HG03196 (cell line): ENCODE results near the gene P2RX5.
"Not testable (repeated sequence)": the region's sequence is repeated elsewhere in the genome, so short reads cannot be mapped to it uniquely, and the experiment has no call there.

Experiments used
- ATAC-seq: cut with Tn5 transposase; IDR thresholded peaks from one replicate; pipeline ENCODE4 v1.9.1; 2021; ENCODE audit not compliant: unreplicated experiment

The P2RX5 gene, protein sequence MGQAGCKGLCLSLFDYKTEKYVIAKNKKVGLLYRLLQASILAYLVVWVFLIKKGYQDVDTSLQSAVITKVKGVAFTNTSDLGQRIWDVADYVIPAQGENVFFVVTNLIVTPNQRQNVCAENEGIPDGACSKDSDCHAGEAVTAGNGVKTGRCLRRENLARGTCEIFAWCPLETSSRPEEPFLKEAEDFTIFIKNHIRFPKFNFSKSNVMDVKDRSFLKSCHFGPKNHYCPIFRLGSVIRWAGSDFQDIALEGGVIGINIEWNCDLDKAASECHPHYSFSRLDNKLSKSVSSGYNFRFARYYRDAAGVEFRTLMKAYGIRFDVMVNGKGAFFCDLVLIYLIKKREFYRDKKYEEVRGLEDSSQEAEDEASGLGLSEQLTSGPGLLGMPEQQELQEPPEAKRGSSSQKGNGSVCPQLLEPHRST

DNA sequence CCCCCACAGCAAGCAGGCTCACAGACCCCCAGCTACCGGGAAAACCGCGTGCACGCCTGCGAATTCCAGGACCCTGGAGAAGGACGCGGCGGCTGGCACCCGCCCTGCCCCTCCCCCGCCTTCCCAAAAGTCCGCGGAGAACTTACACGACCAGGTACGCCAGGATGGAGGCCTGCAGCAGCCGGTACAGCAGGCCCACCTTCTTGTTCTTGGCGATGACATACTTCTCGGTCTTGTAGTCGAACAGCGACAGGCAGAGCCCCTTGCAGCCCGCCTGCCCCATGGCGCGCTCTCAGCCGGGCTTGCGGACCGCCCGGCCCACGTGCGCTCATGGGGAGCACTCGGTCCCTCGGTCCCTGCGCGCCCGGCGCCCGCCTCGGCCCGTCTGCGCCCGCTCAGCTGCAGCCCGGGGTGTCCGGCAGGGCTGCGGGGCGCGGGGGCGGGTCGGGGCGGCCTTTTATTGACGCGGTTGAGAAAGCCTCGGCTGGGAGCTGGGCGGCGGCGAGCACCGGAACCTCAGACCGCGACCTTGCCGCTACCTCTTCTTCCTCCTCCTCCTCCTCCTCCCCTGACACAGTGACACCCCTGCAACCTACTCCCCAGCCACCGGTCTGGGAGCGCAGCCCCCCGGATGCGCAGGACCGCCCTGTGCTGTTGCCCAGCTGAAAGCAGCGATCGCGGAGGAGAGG lies at the start of gene P2RX5:
TSS of gene P2RX5 (minus strand) at position 433 of the 689 bp plus-strand sequence. CDS start at position 283, 150 bp downstream.
- no peak for ATAC-seq

DNA sequence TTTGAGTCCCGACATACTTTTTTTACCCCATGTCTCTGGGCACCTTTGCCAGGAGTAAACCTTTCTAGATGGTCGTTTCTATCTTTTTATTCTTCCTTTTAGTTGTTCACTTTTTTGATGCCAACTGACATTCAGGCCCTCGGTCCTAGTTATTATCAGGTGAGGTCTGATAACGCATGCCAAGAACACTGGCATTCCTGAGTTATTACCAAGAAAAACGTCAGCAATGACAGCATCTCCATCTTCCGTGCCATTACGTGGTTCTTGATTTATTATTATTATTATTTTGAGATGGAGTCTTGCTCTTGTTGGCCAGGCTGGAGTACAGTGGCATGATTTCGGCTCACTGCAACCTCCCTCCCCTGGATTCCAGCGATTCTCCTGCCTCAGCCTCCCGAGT lies 49.1 kb upstream of the P2RX5 start:
- no peak for ATAC-seq

DNA sequence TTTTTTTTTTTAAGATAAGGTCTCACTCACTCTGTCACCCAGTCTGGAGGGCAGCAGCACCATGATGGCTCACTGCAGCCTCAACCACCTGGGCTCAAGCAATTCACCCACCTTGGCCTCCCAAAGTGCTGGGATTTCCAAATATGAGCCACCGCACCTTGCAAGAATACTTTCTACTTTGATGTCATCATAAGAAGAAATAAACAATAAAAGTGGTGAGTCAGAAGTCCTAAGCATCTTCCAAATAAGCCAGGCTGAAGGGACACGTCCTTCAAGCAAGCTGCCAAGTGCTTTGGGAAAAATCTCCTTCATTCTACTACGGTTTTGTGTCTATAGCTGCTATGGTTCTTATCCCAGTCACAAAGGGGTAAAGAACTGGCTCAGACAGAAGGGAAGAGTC lies 48.1 kb upstream of the P2RX5 start:
- no peak for ATAC-seq

DNA sequence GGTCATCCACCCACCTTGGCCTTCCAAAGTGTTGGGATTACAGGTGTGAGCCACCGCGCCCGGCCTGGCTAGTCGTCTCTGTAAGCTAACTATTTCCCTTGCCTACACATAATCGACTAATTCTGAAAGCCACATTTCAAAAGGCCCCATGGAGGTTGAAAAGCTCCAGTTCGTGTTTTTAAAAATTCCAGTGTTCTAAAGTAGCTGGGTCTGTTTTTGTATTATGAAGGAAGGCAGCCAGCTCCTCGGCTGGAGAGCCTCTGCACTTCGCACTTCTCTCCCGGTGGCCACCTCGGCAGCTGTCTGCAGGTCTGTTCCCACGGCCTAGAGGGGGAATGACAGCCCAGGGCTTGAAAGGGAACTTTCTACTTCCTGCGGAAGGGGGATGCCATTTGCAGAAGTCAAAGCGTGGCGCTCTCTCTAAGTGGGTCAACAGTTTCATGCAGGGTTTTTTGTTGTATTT lies 44.7 kb upstream of the P2RX5 start:
- no peak for ATAC-seq

DNA sequence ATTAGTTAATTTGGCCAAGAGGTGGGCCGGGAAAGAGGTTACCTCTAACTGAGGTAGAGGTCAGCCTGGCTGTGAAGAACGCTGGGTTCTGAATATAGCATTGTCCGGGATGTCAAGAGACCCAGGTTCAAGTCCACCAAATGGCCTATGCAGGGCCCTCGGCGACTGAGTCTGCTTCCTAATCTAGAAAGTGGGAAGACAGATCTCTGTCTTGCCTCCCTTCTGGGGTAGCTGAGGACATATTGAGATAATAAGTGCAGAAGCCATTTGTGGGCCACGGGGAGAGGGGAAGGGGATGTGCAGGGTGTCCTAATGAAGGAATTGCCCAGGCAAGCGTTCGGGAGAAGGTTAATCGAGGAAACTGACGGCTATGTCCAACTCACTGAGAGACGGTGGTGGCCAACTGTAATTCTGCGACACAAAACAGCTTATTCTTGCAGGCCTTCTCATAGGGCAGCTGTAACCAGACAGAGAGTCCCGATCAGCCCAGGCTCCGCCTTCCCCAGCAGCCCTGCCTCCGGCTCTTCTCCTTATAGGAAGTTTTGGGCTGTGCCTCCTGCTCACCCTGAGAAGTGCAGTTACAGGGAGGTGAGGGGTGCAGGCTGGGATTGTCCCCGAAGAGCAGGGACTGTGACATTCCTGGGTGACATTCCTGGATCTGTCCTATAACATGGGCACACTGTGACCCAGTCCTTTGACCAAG lies 43.6 kb upstream of the P2RX5 start:
- ATAC-seq, result no peak

DNA sequence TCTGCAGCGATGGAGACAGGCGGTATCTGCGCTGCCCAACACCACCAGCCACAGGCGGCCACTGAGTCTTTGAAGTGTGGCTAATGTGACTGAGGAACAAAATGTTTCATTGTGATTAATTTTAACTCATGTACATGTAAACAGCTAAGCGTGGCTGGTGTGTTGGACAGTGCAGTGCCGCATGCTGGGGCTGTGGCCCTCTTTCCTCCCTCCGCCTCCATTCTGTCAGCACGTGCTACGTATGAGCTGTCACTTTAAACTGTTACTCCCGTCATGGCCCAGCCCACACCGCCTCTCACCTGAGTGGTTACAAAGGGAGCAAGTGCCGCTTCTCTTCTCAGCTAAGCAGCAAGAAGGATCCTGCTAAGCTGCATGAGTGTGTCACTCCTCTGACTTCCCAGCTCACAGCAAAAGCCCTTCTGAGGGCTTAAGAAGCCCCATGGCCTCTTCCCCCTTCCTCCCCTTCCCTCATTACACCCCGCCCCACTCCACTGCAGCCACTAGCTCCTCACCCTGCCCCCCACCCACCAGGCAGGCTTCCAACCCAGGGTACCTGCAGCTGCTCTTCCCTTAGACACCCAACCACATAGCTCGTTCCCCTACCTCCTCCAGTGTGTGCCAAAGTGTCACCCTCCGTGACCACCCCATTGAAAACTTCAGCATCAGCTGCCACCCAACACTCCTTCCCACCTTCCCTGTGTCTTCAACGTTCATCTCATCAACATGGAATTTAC lies 42.8 kb upstream of the P2RX5 start:
- no peak for ATAC-seq

DNA sequence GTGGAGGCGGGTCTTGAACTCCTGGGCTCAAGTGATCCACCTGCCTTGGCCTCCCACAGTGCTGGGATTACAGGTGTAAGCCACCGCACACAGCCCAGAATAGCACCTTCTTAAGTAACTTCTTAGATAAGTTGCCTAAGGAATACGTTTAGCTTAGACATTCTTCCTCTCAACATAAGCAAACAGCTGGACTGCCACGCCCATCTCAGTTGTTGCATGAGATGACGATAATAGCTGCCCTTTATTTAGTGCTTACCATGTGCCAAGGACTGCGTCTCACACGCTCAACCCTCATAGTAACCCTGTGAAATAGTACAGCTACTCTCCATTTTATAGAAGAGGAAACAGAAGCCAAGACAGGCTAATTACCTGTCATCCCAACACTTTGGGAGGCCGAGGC lies 39.6 kb upstream of the P2RX5 start:
- no peak for ATAC-seq

DNA sequence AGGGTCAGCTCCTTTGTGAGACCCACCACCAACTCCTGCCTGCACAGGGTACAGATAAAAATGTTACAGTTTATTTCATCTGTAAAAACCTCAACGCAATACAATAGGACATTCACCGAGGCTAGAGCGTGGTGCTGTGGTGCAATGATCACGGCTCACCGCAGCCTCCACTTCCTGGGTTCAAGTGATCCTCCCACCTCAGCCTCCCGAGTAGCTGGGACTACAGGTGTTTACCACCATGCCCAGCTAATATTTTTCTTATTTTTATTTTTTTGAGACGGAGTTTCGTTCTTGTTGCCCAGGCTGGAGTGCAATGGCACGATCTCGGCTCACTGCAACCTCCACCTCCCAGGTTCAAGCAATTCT lies 38.9 kb upstream of the P2RX5 start:
- not testable (repeated sequence) for ATAC-seq

DNA sequence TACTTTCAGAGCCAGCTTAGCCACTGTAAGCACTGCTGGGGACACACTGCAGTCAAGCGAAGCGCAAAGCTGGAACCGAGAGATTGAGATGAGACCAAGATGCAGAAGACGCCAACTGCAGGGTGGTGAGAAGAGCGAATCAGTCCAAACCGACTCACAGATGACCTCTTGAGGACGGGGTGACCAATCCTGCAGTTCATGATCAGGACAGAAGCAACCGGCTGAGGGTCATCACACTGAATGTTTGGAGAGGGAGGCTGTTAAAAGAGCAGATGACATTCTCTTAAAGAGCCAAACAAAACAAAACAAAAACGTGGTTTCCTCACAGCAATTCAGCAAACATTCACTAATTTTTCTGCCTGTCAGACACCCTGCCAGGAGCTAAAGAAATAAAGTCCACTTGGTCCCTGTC lies 36.3 kb upstream of the P2RX5 start:
- ATAC-seq, result no peak

DNA sequence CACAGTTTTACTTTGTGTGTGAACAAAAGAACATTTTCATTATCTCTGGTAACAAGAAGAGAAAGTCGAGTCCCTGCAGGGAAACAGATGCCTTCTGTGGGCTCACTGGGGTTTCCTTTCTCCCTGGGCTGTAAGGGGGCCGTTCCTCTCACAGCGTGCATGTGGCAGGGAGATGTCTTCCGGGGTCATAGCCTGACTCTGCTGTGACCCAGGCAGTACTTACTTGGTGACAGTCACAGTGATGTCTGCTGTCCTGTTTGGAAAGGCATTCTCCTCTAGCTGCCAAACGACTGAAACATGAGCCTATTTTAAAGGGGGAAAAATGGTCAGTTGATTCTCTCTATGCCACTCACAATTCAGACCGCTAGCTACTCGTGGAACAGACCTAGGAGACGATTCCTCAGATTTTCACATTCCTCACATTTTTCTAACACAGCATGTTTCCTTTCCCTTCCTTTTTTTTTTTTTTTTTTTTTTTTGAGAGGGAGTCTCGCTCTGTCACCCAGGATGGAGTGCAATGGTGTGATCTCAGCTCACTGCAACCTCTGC lies 35.0 kb upstream of the P2RX5 start:
- no peak for ATAC-seq

DNA sequence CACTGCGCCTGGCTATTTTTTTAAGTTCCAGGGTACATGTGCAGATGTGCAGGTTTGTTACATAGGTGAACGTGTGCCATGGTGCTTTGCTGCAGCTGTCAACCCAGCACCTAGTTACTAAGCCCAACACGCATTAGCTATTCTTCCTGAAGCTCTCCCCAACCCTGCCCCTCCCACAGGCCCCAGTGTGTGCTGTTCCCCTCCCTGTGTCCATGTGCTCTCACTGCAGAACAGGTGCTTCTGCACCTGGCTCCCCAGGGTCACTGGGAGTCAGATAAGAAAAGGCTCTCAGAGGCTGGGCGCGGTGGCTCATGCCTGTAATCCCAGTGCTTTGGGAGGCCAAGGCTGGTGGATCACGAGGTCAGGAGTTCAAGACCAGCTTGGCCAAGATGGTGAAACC lies 33.9 kb upstream of the P2RX5 start:
- ATAC-seq, result no peak

DNA sequence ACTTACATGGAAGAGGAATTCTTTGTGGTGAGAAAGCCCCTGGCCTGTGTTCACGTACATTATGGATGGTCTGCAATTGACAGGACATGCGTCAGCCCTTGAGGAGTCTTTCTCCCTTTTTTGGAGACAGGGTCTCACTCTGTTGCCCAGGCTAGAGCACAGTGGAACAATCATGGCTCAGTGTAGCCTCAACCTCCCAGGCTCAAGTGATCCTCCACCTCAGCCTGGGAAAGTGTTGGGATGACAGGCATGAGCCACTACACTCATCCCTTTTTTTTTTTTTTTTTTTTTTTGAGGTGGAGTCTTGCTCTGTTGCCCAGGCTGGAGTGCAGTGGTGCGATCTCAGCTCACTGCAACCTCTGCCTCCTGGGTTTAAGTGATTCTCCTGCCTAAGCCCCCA lies 32.1 kb upstream of the P2RX5 start:
- not testable (repeated sequence) for ATAC-seq

DNA sequence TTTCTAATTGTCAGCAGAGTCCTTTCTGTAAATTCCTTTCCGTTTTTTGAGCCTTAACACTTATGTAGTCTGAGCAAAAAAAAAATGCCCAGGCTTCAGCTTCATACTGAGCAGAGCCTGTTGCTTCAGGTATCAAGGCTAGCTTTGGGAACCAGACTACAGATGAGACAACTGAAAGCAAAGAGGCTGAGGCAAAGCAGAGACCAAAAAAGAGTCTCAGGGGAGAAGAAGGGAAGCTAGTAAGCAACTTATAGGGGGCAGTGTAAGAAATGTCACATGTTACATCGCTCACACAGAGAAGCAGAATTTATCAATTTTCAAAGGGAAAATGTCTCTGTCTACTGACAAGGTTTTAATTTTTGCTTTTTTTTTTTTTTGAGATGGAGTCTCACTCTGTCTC lies 31.1 kb upstream of the P2RX5 start:
- ATAC-seq, result no peak

DNA sequence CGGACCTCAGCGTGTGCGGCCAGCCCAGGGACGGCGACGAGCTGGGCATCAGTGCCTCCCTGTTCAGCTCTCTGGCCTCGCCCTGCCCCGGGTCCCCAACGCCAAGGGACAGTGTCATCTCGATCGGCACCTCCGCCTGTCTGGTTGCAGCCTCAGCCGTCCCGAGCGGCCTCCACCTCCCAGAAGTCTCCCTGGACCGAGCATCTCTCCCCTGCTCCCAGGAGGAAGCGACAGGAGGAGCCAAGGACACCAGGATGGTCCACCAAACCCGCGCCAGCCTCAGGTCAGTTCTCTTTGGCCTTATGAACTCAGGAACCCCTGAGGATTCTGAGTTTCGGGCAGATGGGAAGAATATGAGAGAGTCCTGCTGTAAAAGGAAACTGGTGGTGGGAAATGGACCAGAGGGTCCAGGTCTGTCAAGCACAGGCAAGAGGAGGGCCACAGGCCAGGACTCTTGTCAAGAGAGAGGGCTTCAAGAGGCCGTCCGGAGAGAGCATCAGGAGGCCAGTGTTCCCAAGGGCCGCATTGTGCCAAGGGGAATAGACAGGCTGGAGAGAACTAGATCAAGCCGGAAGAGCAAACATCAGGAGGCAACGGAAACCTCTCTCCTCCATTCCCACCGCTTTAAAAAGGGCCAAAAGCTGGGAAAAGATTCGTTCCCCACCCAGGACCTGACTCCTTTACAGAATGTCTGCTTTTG lies 28.6 kb upstream of the P2RX5 start:
- ATAC-seq, result no peak

DNA sequence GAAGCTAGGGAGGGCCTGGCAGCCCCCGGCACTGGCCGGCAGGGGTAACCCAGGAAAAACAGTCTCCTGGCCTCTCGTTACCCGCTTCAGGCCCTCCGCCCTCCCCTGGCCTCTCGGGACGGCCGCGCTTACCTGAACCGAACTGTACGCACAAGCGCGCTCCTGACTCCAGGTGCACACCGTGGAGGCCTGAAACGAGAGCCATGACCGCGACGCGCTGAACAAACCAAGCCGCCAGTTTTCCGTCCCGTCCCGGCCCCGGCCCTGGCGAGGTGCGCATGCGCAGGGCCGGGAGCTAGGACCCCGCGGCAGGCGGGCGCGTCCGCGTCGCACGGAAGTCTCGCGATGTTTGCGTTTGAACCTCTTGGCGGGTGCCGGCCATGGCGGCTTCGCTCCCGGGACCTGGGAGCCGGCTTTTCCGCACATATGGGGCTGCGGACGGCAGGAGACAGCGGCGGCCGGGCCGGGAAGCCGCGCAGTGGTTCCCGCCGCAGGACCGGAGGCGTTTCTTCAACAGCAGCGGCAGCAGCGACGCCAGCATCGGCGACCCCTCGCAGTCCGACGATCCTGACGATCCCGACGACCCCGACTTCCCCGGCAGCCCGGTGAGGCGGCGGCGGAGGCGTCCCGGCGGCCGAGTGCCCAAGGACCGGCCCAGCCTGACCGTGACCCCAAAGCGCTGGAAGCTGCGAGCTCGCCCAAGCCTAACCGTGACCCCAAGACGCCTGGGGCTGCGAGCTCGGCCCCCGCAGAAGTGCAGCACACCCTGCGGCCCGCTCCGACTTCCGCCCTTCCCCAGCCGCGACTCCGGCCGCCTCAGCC lies 27.8 kb upstream of the P2RX5 start, which contains the start of gene HASPIN:
TSS of gene HASPIN (plus strand) at position 348 of the 822 bp plus-strand sequence. CDS start at position 381, 33 bp downstream.
- peak; percentile 89 for ATAC-seq

DNA sequence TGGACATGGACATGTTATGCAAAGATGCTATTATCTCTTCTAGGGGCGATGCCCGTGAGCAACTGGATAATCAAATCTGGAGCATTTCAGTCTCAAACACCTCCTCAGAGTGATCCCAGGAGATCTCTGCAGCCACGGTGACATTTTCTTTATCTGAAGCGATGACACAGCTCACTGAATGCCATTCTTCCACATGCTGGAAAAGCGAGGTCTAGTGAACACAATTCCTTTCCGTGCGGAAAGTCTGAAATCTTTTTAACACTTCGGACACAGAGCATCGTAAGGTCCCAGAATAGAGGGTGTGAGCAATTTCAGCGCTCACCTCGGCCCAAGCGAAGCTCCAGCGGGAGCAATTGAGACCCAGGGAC lies 27.2 kb upstream of the P2RX5 start:
- ATAC-seq, result no peak

DNA sequence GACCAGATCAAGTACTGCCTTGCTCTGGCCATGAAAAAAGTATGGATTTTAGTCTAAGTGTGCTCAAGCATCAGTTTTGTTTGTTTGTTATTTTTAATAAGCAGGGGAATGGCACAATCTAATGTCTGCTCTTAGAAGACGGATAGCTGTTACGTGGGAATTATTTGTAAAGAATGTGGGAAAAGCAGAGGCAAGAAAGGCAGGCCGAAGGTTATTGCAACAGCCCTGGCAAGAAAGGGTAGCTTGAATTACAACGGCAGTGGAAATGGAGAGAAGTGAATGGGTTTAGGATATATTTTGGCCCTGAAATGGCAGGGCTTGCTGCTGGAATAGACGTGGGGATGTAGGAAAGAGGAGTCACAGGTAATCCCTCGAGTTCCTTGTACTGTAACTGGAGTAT lies 26.8 kb upstream of the P2RX5 start:
- no peak for ATAC-seq

DNA sequence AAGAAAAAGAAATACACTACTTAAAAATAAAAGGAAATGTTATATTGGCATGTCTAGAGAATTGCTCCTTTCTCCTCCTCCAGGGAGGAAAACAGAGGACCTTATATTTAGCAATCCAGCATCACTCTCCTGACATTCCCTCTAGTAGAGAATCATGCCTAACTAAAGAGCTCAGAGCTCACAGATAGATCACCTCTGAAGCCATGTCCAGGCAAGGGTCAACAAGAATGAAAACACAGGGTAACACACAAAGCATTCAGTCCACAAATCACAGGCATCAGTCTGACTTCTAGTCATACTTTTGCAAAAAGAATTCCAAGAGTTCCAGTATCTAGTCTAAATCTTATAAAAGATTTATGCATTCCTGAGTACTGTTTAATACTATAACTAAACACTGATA lies 23.3 kb upstream of the P2RX5 start:
- no peak for ATAC-seq

DNA sequence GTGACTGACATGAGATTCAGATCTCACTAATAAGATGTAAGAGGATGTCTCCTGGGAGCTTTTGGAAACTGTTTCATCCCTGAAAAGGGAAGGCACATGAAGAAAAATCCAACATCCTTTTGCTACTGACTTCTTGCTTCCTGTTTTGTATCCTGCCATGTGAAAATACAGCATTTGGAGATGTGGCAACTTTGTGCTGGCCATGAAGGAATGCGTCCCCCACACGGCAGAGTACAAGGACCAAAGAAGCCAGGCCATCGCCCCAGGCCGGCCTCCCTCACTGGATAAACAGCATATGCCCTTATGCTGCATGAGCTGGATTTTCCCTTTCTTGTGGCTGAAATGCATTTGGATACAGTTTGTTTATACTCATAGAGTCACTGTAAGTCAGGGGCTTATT lies 22.2 kb upstream of the P2RX5 start:
- no peak for ATAC-seq
